ENCODE measurements around the gene EID2. TPM values are rescaled to one million over a fixed set of nuclear protein-coding genes. Genes with fewer than 3 reads are reported as not detected.
A peak's percentile ranks its signal among the peaks of the same experiment; 100 is the strongest.

The EID2 gene
- total and polyA plus RNA-seq, 10 of the 15 experiments (the other 5 are each of a cell fraction or from before 2014, with no cell fraction given) = 1.6 to 11.4 (median 7.0) TPM

- TF ChIP-seq HDAC2 (IDR thresholded peaks at IDR 0.05) (no peak), STAT1 (conservative IDR thresholded peaks at IDR 0.05) (no peak), CREB1 (IDR thresholded peaks at IDR 0.05; ENCODE audit: low read depth) (no peak; the same call in 1 of the 2 replicates), BCLAF1 (IDR thresholded peaks at IDR 0.05) (0 out of 2 replicates have a peak, but pooled peaks have one; percentile 54), YBX1 (IDR thresholded peaks at IDR 0.05) (no peak), PAX8 (IDR thresholded peaks at IDR 0.05) (no peak), ZNF622 (IDR thresholded peaks at IDR 0.05) (no peak), BRCA1 (IDR thresholded peaks at IDR 0.05; ENCODE audit: low read depth, low read length) (no peak), POU2F2 (IDR thresholded peaks at IDR 0.05; ENCODE audit: borderline replicate concordance, low read depth, low read length) (peak; percentile 47; the same call in 1 of the 3 replicates), EP300 (IDR thresholded peaks at IDR 0.05; ENCODE audit: borderline replicate concordance in 1 of 2, control insufficient read depth in 1 of 2, low read depth in 2 of 2, low read length in 2 of 2) (no peak), ELK1 (IDR thresholded peaks at IDR 0.05; ENCODE audit: low read depth, low read length) (no peak), ZNF384 (IDR thresholded peaks at IDR 0.05; ENCODE audit: borderline replicate concordance, low read depth, low read length) (no peak), BHLHE40 (IDR thresholded peaks at IDR 0.05; ENCODE audit: borderline replicate concordance in 1 of 2, low read depth in 2 of 2, low read length in 1 of 2) (peak; percentile 30 to 60; a peak in 1 of 4 replicates), CHD2 (IDR thresholded peaks at IDR 0.05; ENCODE audit: borderline replicate concordance, low read depth, low read length) (no peak), ZBTB11 (CRISPR knock-in tag; IDR thresholded peaks at IDR 0.05) (no peak), IKZF1 (conservative IDR thresholded peaks at IDR 0.05) (peak; percentile 92), FOXM1 (IDR thresholded peaks at IDR 0.05; ENCODE audit: low read depth, low read length) (no peak), TARDBP (IDR thresholded peaks at IDR 0.05; ENCODE audit: borderline replicate concordance) (no peak), SMC3 (IDR thresholded peaks at IDR 0.05; ENCODE audit: borderline replicate concordance, low read length) (peak; percentile 62), PML (IDR thresholded peaks at IDR 0.05; ENCODE audit: low read length) (no peak)
- TF ChIP-seq, protein P1, sequence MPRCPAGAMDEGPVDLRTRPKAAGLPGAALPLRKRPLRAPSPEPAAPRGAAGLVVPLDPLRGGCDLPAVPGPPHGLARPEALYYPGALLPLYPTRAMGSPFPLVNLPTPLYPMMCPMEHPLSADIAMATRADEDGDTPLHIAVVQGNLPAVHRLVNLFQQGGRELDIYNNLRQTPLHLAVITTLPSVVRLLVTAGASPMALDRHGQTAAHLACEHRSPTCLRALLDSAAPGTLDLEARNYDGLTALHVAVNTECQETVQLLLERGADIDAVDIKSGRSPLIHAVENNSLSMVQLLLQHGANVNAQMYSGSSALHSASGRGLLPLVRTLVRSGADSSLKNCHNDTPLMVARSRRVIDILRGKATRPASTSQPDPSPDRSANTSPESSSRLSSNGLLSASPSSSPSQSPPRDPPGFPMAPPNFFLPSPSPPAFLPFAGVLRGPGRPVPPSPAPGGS (IDR thresholded peaks at IDR 0.05; ENCODE audit: borderline replicate concordance, insufficient read depth, low read depth, low read length, poor library complexity, severe bottlenecking) = no peak
Measured at GRCh38 chr19:39539518-39540332, at the start of gene EID2 (continued).

Data from GM12878 (cell line).